Body of pancreas (tissue), 4 donors: ENCODE results near the gene KLK5.
A peak's percentile ranks its signal among the peaks of the same experiment; 100 is the strongest.

Experiments used
- POLR2A ChIP-seq, 3 donors: fragments of 450-650 bp; IDR thresholded peaks; one replicate each; pipeline ENCODE4 v1.6.1; 2016; ENCODE audit warnings: antibody characterized with exemption in 3 of 3, mild to moderate bottlenecking in 2 of 3
- TF ChIP-seq, protein P1 (sequence below), 7 experiments: fragments of 450-650 bp in 4 of 7; fragments of 200-600 bp in 3 of 7; sonication (generic) in 3 of 7; IDR thresholded peaks; one replicate each; pipeline ENCODE4 v1.5.1; 2016 to 2019; ENCODE audit warnings: antibody characterized with exemption in 7 of 7

DNA sequence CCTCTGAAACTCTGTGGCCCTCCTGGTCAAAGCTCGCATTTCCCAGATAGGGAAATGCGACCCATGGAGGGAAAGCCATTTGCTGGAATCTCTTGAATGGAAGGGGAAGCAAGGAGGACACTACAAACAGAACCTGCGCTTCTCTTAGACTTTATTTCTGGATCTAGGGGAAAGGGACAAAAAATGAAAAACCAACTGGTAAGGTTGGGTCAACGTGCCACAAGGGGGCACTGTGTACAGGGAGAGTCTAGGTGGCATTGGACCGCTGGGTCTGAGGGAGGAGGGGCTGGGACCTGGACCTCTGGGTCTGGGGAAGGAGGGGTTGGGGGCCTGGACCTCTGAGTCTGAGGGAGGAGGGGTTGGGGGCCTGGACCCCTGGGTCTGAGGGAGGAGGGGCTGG, 46.6 kb downstream of the KLK5 start:
- TF ChIP-seq, protein P1, sequence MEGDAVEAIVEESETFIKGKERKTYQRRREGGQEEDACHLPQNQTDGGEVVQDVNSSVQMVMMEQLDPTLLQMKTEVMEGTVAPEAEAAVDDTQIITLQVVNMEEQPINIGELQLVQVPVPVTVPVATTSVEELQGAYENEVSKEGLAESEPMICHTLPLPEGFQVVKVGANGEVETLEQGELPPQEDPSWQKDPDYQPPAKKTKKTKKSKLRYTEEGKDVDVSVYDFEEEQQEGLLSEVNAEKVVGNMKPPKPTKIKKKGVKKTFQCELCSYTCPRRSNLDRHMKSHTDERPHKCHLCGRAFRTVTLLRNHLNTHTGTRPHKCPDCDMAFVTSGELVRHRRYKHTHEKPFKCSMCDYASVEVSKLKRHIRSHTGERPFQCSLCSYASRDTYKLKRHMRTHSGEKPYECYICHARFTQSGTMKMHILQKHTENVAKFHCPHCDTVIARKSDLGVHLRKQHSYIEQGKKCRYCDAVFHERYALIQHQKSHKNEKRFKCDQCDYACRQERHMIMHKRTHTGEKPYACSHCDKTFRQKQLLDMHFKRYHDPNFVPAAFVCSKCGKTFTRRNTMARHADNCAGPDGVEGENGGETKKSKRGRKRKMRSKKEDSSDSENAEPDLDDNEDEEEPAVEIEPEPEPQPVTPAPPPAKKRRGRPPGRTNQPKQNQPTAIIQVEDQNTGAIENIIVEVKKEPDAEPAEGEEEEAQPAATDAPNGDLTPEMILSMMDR (IDR thresholded peaks at IDR 0.05) = peak; percentile 16 to 45 (median 37)
- TF ChIP-seq POLR2A (IDR thresholded peaks at IDR 0.05) = no peak
